PC-9 (cell line): Measurements from ENCODE around the gene NEDD9.

Experiments used
- EZH2 ChIP-seq: fragments of 200-600 bp; sonication (generic); IDR thresholded peaks from 2 replicates; pipeline ENCODE4 v1.8.0; 2017; ENCODE audit warnings: antibody characterized with exemption, low read depth
- TF ChIP-seq, protein P1 (sequence below): fragments of 200-600 bp; sonication (generic); conservative IDR thresholded peaks from 2 replicates; pipeline ENCODE4 v1.6.1; 2017; ENCODE audit warnings: mixed run types, antibody characterized with exemption, mild to moderate bottlenecking, moderate library complexity

DNA sequence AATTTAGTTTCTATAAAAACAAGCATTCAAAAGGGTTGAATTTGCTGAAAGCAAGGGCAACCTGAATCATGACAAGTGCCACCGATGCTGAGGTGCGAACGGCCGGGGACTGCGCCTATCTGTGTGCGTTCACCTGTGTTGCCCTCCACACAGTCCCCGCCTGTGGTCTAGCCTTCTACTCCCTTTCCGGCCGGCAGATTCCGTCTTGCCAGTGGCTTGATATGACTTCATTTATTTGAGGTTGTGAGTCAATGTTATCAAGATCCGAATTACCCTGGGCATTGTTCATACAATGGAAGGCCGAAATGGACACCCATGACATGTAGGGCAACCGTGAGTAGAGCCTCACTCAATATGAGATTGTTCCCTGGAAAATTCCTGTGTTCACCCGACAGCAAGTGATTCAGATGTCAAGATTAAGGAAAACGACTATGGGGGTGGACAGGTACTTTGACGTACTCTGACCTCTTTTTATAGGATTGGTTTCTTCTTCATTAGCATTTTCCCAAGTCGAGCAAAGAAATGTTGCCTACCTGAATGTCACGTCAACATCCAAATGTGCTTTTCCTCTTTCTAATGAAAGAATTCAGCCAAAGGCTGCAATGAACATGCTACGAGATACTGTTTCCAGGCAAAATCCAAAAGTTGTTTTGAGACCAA lies 41.1 kb upstream of the NEDD9 start:
- no peak for TF ChIP-seq EZH2
- TF ChIP-seq, protein P1, sequence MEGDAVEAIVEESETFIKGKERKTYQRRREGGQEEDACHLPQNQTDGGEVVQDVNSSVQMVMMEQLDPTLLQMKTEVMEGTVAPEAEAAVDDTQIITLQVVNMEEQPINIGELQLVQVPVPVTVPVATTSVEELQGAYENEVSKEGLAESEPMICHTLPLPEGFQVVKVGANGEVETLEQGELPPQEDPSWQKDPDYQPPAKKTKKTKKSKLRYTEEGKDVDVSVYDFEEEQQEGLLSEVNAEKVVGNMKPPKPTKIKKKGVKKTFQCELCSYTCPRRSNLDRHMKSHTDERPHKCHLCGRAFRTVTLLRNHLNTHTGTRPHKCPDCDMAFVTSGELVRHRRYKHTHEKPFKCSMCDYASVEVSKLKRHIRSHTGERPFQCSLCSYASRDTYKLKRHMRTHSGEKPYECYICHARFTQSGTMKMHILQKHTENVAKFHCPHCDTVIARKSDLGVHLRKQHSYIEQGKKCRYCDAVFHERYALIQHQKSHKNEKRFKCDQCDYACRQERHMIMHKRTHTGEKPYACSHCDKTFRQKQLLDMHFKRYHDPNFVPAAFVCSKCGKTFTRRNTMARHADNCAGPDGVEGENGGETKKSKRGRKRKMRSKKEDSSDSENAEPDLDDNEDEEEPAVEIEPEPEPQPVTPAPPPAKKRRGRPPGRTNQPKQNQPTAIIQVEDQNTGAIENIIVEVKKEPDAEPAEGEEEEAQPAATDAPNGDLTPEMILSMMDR: no peak
